GM18498 (cell line): ENCODE results near the gene CCL11.

Experiments used
- ATAC-seq: cut with Tn5 transposase; IDR thresholded peaks from one replicate; pipeline ENCODE4 v1.9.1; 2021; ENCODE audit warnings: mild to moderate bottlenecking, moderate library complexity; ENCODE audit not compliant: unreplicated experiment

The CCL11 gene

DNA sequence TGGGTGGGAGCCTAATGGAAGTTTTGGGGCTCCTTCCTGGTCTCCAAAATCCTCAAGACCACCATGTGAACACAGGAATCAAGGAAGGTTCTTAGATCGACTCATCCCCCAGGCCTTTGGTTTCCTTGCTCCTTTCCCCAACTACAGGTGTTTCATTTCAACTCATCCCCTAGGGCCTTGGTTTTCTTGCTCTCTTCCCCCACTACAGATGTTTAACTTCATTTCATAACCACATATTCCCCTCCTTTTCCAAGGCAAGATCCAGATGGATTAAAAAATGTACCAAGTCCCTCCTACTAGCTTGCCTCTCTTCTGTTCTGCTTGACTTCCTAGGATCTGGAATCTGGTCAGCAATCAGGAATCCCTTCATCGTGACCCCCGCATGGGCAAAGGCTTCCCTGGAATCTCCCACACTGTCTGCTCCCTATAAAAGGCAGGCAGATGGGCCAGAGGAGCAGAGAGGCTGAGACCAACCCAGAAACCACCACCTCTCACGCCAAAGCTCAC lies at the start of gene CCL11:
Gene CCL11, plus strand, starts transcription at position 457 of the 507 bp plus-strand sequence. CDS start 67 bp downstream, outside the sequence.
- no peak for ATAC-seq

DNA sequence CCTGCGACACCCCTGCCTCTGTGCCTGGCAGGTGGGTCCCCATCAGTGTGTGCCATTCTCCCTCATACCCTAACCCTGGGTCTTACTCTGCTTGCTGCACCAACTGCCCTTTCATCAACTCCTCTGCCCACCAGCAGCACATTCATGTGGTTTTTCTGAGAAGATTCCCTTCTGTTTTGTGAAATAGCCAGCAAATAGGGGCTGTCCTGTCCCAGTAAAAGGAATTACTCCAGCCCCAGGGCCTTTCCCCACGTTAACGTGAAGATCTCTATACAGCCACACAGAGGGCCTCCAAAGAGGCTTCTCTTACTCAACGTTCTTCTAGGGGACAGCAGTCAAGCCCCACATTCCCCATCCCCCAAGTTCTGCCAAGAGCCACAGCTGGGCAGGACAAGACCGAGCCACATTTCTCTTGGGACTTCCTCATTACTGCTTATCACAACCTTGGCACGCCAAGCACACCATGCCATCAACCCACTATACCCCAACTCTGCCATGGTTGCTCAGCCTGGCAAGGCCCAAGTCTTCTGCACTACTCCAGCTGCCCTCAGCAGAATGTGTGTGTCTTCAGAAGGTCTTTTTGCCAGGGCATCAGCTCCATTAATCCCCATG lies 49.2 kb upstream of the CCL11 start:
- no peak for ATAC-seq

DNA sequence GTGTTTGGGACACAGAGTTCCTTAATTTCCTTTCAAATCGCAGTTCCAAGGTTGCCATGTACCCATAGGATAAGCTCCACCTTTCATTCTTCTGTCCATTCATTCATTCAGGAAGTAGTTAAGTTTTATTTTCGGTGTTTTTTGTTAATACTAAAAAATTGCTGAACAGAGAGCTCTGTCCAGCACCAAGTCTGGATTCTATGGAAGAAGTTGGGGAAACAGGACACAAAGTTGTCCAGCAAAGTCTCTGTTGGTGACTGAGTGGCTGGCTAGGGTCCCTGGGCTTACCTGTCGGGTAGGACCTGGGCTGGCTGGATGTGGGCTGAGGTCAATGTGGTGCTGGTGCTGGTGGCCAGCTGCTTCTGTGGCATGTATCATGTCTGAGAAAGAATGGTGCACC lies 48.1 kb upstream of the CCL11 start:
- ATAC-seq: no peak

DNA sequence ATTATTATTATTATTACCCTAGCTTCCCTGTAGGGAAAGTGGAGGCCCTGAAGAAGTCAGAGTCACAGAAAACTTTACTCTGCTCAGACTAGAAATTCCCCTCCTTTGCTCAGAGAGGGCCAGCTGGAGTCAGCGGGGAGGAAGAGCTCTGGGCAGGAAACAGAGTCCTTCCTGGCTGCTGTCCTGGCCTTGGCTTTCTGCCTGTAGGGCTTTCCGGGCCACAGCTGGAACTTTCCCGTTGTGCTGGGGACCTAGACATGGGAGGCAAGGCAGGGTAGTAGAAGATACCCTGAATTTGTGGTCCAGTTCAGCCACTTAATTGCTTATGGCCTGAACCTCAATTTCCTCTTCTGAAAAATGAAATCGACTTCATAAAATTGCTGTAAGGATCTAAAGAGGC lies 44.5 kb upstream of the CCL11 start:
- ATAC-seq: no peak

DNA sequence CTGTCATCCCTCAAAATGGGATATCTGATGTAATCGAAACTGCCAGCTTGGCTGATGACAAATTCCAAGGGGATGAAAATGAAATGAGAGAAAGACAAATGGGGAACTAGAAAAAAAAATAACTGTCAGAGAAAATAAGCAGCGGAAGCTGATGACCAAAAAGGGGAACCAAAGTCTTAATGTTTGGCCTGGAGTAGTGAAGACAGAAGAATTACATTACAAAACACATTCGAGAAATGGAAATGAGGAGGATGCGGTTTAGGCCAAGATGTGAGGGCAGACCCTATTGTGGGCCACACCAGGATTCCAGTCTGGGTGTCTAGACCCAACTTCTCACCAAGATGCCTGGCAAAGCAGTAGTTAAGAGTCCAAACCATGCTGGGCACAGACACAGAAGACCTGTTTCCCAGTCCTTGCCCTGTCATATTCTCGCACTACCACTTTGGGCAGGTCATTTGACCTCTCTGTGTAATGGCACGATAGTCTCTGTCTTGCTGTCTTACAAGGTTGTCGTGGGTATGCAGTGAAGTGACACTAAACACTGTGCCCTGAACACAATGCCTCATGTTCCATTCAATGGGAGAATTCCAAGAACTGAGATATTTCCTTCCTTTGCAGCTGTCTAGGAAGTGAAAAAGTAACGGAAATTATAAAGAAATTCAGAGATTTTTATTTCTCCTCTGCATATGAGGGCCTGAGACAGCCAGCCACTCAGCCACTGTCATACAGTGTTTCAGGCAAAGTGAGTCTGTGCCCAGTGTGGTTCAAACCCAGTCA lies 42.8 kb upstream of the CCL11 start:
- no peak for ATAC-seq

DNA sequence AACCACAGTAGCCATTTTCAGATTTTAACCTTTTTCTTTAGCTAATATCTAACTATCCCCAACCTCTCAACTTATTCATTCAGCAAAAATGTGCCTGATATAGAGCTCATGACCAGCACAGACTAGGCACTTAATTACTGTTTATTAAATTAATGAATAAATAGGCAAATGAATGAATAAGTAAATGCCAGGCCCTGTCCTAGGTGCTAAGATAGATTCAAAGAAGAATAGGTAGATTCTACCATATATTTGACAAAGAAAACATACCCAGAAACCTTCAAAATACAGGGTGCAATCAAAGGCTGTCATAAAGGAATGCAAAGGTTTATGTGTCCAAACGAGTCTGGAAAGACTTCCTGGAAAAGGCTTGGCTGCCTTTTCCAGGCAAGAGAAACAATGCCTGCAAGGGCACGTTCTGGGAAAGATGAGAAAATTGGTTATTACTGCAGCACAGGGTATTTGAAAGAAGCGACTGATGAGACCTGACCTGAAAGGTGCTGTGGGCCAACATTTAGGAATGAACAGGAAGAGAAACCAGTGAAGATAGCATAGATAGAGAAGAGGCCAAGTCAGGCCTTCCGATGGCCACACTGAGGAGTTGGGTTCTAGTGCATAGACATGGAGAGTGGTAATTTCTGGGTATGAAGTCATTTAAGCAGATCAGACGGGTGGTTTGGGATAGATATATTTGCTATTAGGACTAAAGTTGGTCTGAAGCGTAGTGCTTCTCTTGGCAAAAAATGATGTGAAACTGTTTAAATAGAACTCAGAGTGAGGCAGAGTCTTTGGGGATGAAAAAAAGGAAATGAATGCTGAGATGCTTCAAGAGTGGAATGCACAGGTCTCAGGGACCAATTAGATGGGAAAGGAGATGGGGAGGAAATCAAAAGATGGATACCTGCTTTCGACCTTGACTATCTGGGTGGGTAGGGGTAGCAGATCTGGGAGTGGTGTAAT lies 41.9 kb upstream of the CCL11 start:
- ATAC-seq: no peak

DNA sequence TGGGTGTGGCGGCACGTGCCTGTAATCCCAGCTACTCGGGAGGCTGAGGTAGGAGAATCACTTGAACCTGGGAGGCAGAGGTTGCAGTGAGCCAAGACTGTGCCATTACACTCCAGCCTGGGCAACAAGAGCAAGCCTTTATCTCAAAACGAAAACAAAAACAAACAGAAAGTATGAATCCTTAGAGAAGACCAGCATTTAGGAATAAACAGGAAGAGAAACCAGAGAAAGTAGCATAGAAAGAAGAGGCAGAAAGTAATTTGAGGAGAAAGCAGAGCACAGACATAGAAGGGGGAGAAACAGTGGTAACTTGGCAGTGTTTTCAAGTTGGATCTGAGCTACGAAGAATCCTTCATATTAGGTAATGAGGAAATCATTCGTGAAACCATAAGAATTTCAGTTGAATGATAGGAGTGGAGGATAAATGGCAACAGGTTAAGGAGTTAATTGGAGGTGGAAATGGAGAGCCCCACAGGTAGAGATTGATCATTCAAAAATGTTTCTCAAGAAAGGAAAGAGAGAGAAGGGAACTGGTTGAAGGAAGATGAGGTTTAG lies 40.1 kb upstream of the CCL11 start:
- ATAC-seq: no peak

DNA sequence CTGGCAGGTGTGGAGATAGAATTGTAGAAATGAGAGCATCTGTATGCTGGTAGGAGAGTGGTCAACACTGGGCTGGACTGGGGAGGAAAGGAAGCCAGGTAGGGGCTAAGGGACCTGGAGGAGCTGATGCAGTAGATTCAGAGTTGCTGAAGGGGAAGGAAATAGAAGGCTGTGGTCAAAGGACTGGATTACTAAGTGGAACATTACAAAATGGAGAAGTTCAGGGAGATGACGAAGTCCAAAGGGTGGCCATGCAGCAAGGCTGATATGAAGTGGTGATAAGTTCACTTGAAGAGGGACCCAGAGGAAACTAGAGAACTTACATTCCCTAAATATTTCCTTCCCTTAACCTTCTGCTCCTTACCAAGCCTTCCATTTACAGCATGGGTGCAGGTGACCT lies 39.1 kb upstream of the CCL11 start:
- ATAC-seq: no peak

DNA sequence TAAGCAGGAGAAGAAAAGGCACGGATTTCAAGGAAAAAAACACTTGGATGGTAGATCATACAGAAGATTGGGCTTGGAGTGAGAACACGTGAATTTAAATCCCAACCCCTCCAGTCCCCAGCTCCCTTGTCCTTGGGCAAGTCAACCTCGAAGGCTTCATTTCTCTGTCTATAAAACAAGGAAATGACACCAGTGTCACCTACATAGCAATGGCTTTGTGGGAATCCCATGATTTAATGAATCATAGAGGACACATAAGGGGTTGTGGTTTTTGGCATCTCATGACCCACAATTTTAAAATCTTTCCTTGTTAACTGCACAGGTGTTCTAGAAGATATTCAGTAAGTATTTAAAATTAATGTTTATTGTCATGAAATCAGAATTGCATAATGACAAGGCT lies 38.7 kb upstream of the CCL11 start:
- no peak for ATAC-seq

DNA sequence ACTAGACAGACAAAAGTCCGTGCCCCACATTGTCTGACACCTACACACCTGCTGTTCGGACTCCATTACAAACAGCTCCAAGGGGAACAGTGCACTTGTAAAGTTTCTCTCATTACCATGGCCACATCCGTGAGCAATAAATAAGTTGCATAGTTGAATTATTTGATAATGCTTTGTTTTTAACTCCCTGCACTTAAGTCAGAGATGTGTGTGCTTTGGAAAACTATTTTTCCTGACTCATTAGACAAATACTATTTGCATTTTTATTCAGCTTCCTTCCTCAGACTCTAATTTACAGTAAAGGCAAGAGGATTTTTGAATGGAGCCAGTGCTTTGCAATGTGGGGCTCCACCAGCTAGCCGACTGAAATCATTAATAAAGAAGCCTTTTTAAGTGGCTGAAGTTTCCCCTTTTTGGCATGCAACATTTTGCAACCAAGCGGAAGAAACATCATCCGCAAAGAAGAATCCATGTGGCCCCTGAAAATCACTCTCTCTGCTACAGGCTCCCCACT lies 37.0 kb upstream of the CCL11 start:
- ATAC-seq: no peak

DNA sequence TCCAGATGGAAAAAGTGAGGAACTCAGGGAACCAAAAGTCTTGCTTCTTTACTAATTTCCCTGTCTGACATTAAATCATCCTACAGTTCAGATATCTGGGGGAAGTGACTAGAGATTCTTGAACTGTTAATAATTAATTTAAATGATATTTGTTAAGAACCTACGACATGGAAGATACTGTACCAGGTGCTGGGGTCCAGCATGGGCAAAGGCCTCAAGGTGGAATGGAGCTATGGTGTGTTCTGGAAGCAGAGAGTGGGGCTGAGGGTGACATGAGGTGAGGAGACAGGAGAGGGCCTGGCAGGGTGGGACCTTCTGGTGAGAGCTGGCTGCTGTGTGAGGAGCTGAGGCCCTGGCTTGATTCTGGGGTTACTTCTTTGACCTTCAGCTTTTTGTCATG lies 36.5 kb upstream of the CCL11 start:
- ATAC-seq: no peak

DNA sequence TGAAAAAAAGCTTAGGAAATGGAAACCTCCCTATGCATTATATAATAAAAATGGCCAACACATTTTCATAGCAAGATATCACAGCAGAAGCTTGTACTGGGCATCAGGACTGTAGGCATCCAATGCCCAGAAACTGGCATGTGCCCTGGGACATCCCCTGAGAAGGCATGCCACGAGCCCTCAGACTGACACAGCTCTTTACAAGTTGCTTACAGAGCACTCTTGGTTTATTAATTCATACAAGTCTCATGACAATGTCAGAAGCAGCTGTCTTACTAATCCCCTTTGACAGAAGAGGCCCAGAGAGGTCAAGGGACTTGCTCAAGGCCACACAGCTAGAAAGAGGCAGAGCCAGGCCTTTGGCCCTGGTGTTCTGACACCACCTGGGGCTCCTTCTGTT lies 36.1 kb upstream of the CCL11 start:
- ATAC-seq: no peak

DNA sequence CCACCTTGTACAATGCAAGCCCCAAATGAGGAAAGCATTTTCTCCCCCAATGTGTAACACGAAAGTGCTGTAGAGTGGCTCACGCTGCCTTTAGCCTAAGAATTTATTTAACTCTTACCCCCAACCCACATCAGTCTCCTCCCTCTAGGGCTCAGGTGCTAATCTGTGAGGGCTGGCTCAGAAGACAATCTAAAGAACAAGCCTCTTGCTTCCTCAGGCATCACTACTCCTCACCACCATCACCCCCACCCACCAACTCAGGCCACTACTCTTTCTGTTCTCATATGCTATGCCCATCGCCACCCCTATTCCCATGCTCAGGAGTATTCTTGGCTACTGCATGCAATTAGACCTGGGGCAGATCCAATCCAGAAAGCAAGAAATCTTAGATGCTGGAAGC lies 34.4 kb upstream of the CCL11 start:
- no peak for ATAC-seq

DNA sequence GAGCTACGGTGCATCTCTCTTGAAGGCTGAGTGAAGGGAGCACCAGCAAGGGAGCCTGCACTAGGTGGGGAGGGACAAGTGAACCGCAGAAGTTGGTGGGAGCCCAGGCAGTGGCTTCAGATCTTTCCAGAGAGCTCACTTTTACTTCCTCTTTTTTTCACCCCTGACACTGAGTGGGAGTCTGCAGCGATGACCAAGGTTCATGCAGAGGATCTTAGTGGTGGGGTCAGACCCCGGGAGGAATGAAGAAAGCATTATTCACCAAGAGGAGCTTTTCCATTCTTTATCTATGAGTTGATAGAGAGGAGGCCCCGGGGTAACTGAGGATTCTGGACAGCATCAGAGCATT lies 33.5 kb upstream of the CCL11 start:
- ATAC-seq: no peak

DNA sequence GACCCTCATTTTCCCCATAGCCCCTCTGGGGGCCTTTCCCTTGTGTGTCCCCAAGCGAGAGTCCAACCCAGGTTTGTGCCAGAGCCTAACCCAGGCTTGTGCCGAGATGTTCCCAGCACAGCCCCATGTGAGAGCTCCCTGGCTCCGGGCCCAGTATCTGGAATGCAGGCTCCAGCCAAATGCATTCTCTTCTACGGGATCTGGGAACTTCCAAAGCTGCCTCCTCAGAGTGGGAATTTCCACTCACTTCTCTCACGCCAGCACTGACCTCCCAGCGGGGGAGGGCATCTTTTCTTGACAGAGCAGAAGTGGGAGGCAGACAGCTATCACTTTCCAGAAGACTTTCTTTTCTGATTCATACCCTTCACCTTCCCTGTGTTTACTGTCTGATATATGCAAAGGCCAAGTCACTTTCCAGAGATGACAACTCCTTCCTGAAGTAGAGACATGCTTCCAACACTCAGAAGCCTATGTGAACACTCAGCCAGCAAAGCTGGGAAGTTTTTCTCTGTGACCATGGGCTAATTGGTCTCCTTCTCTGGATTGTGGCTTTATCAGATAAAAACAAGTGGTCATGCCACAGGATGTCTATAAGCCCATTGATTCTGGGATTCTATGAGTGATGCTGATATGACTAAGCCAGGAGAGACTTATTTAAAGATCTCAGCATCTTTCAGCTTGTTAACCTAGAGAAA lies 33.0 kb upstream of the CCL11 start:
- ATAC-seq: no peak

DNA sequence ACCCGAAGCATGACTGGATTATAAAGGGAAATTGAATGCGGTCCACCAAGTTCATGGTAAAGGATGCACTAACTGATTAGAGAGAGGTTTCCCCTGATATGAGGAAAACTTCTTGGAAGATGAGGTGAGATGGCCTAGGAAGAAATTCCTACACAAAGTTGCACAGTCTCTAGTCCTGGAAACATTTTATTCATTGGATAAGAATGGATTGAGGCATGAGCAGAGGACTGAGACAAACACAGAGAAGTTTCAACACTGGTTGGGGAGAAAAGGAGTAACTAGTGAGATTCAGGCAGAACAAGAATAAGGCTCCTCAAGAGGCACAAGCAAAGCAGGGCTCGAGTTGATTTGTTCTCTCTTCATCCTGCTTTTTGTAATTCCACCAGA lies 32.4 kb upstream of the CCL11 start:
- ATAC-seq: no peak

DNA sequence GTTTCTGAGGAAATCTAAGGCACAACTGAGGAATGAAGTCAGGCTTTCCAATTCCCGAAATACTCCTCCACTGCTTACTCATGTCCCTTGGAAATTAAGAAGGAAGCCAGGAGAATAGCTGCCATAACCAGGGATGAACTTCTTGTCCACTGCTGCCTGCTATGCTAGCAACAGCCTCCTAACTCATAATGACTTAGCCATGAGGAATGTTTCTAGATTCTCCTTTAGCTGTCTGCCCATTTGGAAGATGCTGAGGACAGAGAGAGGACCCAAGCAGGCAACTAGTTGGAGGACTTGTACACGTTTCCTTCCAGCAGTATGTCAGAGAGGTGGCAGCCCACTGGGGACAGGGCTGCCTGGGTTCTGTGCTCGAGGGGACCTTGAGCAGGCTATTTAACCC lies 31.4 kb upstream of the CCL11 start:
- no peak for ATAC-seq

DNA sequence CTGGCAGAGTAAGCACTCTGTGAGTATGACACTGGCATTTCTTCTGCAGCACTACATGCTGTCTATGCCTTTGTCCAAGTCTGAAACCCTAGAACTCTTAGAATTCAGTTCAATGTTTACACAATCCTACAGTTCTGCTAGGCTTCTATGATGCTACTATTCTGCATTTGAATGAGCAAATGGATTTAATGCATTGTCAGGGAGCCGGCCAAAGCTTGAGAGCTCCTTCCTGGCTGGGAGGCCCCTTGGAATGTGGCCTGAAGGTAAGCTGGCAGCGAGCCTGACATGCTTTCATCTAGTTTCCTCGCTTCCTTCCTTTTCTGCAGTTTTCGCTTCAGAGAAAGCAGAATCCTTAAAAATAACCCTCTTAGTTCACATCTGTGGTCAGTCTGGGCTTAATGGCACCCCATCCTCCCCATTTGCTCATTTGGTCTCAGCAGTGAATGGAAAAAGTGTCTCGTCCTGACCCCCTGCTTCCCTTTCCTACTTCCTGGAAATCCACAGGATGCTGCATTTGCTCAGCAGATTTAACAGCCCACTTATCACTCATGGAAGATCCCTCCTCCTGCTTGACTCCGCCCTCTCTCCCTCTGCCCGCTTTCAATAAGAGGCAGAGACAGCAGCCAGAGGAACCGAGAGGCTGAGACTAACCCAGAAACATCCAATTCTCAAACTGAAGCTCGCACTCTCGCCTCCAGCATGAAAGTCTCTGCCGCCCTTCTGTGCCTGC lies 30.7 kb upstream of the CCL11 start, which contains the start of gene CCL2:
Gene CCL2, plus strand, starts transcription at position 635 of the 730 bp plus-strand sequence. Its CDS starts 65 bp downstream, at position 700.
- no peak for ATAC-seq

DNA sequence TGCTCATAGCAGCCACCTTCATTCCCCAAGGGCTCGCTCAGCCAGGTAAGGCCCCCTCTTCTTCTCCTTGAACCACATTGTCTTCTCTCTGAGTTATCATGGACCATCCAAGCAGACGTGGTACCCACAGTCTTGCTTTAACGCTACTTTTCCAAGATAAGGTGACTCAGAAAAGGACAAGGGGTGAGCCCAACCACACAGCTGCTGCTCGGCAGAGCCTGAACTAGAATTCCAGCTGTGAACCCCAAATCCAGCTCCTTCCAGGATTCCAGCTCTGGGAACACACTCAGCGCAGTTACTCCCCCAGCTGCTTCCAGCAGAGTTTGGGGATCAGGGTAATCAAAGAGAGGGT lies 30.2 kb upstream of the CCL11 start:
- no peak for ATAC-seq

DNA sequence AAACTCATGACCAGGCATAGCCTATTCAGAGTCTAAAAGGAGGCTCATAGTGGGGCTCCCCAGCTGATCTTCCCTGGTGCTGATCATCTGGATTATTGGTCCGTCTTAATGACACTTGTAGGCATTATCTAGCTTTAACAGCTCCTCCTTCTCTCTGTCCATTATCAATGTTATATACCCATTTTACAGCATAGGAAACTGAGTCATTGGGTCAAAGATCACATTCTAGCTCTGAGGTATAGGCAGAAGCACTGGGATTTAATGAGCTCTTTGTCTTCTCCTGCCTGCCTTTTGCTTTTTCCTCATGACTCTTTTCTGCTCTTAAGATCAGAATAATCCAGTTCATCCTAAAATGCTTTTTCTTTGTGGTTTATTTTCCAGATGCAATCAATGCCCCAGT lies 29.7 kb upstream of the CCL11 start:
- ATAC-seq: no peak
